OCI-LY7 (cell line): ENCODE measurements around the gene NOX3. TPM values are rescaled to one million over a fixed set of nuclear protein-coding genes. Genes with fewer than 3 reads are reported as not detected.

Experiments
- BruUV-seq: library from RNA; stranded (reverse); fragments of 400-500 nt; replicated peaks from 2 replicates; lab custom pipeline; 2021; lab: Mats Ljungman, UMichigan
- CTCF ChIA-PET: fragments of 300-600 bp; sonication (Branson Sonifier 250); formaldehyde crosslinking; loops from one replicate; lab custom pipeline; 2022; ENCODE audit warnings: antibody characterized with exemption; ENCODE audit not compliant: unreplicated experiment; lab: Charles Lee
- POLR2A ChIA-PET: fragments of 300-600 bp; sonication (Branson Sonifier 250); formaldehyde crosslinking; loops from one replicate; lab custom pipeline; 2022; ENCODE audit warnings: antibody characterized with exemption; lab: Charles Lee
- DNase-seq: peaks from one replicate; pipeline ENCODE4 v3.0.0-alpha.2; 2015; ENCODE audit warnings: low spot score
- H2AFZ ChIP-seq: fragments of 200-600 bp; sonication (generic), shearing (Covaris generic); 2 replicates; pipeline ENCODE4 v1.6.1; 2014; ENCODE audit warnings: mild to moderate bottlenecking, antibody characterized with exemption, low read length, moderate library complexity
- H3K27ac ChIP-seq: fragments of 200-600 bp; sonication (generic); 2 replicates; pipeline ENCODE4 v1.5.1; 2014; ENCODE audit warnings: mixed run types, low read depth, mild to moderate bottlenecking, moderate library complexity, low read length, inconsistent platforms; ENCODE audit not compliant: poor library complexity, severe bottlenecking
- H3K36me3 ChIP-seq: fragments of 200-600 bp; sonication (generic); 2 replicates; pipeline ENCODE4 v1.6.1; 2014; ENCODE audit warnings: mild to moderate bottlenecking, antibody characterized with exemption, low read length, moderate library complexity, mixed read lengths; ENCODE audit not compliant: insufficient read depth
- H3K4me1 ChIP-seq: fragments of 200-600 bp; sonication (generic); 2 replicates; pipeline ENCODE4 v1.5.1; 2014; ENCODE audit warnings: mild to moderate bottlenecking, low read length; ENCODE audit not compliant: insufficient read depth, poor library complexity, severe bottlenecking
- H3K4me2 ChIP-seq: fragments of 200-600 bp; sonication (generic); 2 replicates; pipeline ENCODE4 v1.6.1; 2014; ENCODE audit warnings: mild to moderate bottlenecking, low read length
- H3K4me3 ChIP-seq: fragments of 200-600 bp; sonication (generic); 2 replicates; pipeline ENCODE4 v1.5.1; 2014; ENCODE audit warnings: mild to moderate bottlenecking, low read depth, low read length; ENCODE audit not compliant: poor library complexity, severe bottlenecking
- H3K79me2 ChIP-seq: fragments of 200-600 bp; sonication (generic); 2 replicates; pipeline ENCODE4 v1.6.1; 2016; ENCODE audit warnings: low read depth, mild to moderate bottlenecking, low read length, moderate library complexity, mixed read lengths; ENCODE audit not compliant: insufficient read depth
- H3K9me2 ChIP-seq: fragments of 200-600 bp; sonication (generic); 2 replicates; pipeline ENCODE4 v1.6.1; 2016; ENCODE audit warnings: mild to moderate bottlenecking, low read length, mixed read lengths; ENCODE audit not compliant: insufficient read depth
- H3K9me3 ChIP-seq: fragments of 200-600 bp; sonication (generic); 2 replicates; pipeline ENCODE4 v1.6.1; 2014; ENCODE audit warnings: mild to moderate bottlenecking, mixed run types, low read length, mixed read lengths
- H4K20me1 ChIP-seq: fragments of 200-600 bp; sonication (generic); 2 replicates; pipeline ENCODE4 v1.6.1; 2014; ENCODE audit warnings: mild to moderate bottlenecking, antibody characterized with exemption, low read length, moderate library complexity, mixed read lengths; ENCODE audit not compliant: insufficient read depth
- CTCF ChIP-seq: fragments of 200-600 bp; sonication (generic); conservative IDR thresholded peaks from 2 replicates; pipeline ENCODE4 v1.5.1; 2014; ENCODE audit warnings: mild to moderate bottlenecking, antibody characterized with exemption, low read length, moderate library complexity, mixed read lengths
- EZH2phosphoT487 ChIP-seq: fragments of 200-600 bp; sonication (generic); IDR thresholded peaks from 2 replicates; pipeline ENCODE4 v1.6.1; 2018; ENCODE audit warnings: low read depth, borderline replicate concordance, mild to moderate bottlenecking, mixed run types, antibody characterized with exemption, low read length, moderate library complexity, mixed read lengths
- intact Hi-C: fragments of 100-400 bp; cut with micrococcal nuclease; formaldehyde crosslinking; loops from one replicate; pipeline ENCODE4 v1.10.0; 2022; ENCODE audit not compliant: unreplicated experiment
- total RNA-seq, 2 experiments: library from RNA; depleted of rRNA in 1 of 2; stranded (reverse); fragments of >200 nt in 1 of 2; shearing (Covaris generic) in 1 of 2; gene quantifications; 2 replicates each; pipeline ENCODE4 v1.2.3, GENCODE V29; 2014 to 2022

The NOX3 gene
- total RNA-seq, 2 experiments from 2014 or later: 0.22 TPM; not detected in 1

GRCh38 chr6:155429321-155429893, 26.2 kb downstream of the NOX3 start:
- Histone ChIP-seq H4K20me1 (no peaks in the 10 kb centered on the region), H3K36me3 (no peaks in the 10 kb centered on the region), H3K4me1 (no peaks in the 10 kb centered on the region), H3K9me2 (no peaks in the 10 kb centered on the region), H3K4me2 (no peak overlapping the region), H3K9me3 (no peaks in the 10 kb centered on the region), H3K4me3 (no peak overlapping the region), H2AFZ (no peak overlapping the region), H3K27ac (no peak overlapping the region), H3K79me2 (no peaks in the 10 kb centered on the region)
- no peak for DNase-seq
- no TSS peak for BruUV-seq
- ChIA-PET CTCF (no interaction called here), POLR2A (interaction anchor here (0.6 to 1.5 kb wide), 4 partner anchors 9 to 19 kb away, joined by 3 to 4 read pairs (median 3); no protein-coding TSS in a partner anchor)
- TF ChIP-seq EZH2phosphoT487 (no peak), CTCF (no peak)
- intact Hi-C loops: no loop called here

- ChIA-PET CTCF (interaction anchor here (0.7 kb wide), 1 partner anchor 11 kb away, joined by 3 read pairs; no protein-coding TSS in a partner anchor), POLR2A (interaction anchor here (0.6 to 1.5 kb wide), 3 partner anchors 9 to 116 kb away, joined by 3 to 6 read pairs (median 3); no protein-coding TSS in a partner anchor)
- H3K4me2 ChIP-seq: no peak overlapping the region
- H2AFZ ChIP-seq: no peak overlapping the region
- no peaks in the 10 kb centered on the region for H3K36me3 ChIP-seq
- intact Hi-C loops: no loop called here
- no peak overlapping the region for H3K27ac ChIP-seq
- H3K4me3 ChIP-seq: no peak overlapping the region
- TF ChIP-seq EZH2phosphoT487 (no peak), CTCF (no peak)
- no peaks in the 10 kb centered on the region for H3K9me2 ChIP-seq
- H3K9me3 ChIP-seq: no peaks in the 10 kb centered on the region
- no peak for DNase-seq
- H4K20me1 ChIP-seq: no peaks in the 10 kb centered on the region
- peaks cover under 1% of the 10 kb centered on the region for H3K4me1 ChIP-seq
- no TSS peak for BruUV-seq
- H3K79me2 ChIP-seq: no peaks in the 10 kb centered on the region
Measured at GRCh38 chr6:155426408-155426945, 29.2 kb downstream of the NOX3 start.

- no TSS peak for BruUV-seq
- intact Hi-C loops: no loop called here
- H3K27ac ChIP-seq: no peak overlapping the region
- H3K4me2 ChIP-seq: no peak overlapping the region
- no peaks in the 10 kb centered on the region for H3K9me3 ChIP-seq
- no peaks in the 10 kb centered on the region for H3K36me3 ChIP-seq
- TF ChIP-seq CTCF (no peak), EZH2phosphoT487 (no peak)
- peaks cover 20% of the 10 kb centered on the region for H3K4me1 ChIP-seq
- no peak overlapping the region for H2AFZ ChIP-seq
- no peaks in the 10 kb centered on the region for H4K20me1 ChIP-seq
- H3K79me2 ChIP-seq: no peaks in the 10 kb centered on the region
- CTCF ChIA-PET: interaction anchor here (0.5 kb wide), 1 partner anchor 16 kb away, joined by 4 read pairs; no protein-coding TSS in a partner anchor
- POLR2A ChIA-PET: interaction anchor here (0.5 to 0.6 kb wide), 2 partner anchors 47 to 1562 kb away, joined by 3 to 4 read pairs; no protein-coding TSS in a partner anchor
- H3K9me2 ChIP-seq: no peaks in the 10 kb centered on the region
- DNase-seq: no peak
- no peak overlapping the region for H3K4me3 ChIP-seq
Measured at GRCh38 chr6:155424181-155424580, 31.5 kb downstream of the NOX3 start.
